Kidney epithelial cell (primary cell): ENCODE data around the gene DYRK4. TPM values are rescaled to one million over a fixed set of nuclear protein-coding genes. Genes with fewer than 3 reads are reported as not detected.
A peak's percentile ranks its signal among the peaks of the same experiment; 100 is the strongest.

Experiments used
- DNase-seq: peaks from one replicate; pipeline ENCODE4 v3.0.0-alpha.2; 2010; ENCODE audit warnings: low read depth
- H3K27me3 ChIP-seq: 2 replicates; pipeline ENCODE4 v1.6.0; 2011; ENCODE audit warnings: low read length; ENCODE audit not compliant: control insufficient read depth, insufficient read depth
- H3K36me3 ChIP-seq: 2 replicates; pipeline ENCODE4 v1.5.1; 2011; ENCODE audit warnings: low read length; ENCODE audit not compliant: control insufficient read depth, insufficient read depth
- H3K4me3 ChIP-seq: 2 replicates; pipeline ENCODE4 v1.5.1; 2011; ENCODE audit warnings: low read depth, mild to moderate bottlenecking, control low read depth, low read length
- CTCF ChIP-seq: IDR thresholded peaks from 2 replicates; pipeline ENCODE4 v1.5.1; 2011; ENCODE audit warnings: mild to moderate bottlenecking, moderate library complexity, low read length, control low read depth, inconsistent platforms; ENCODE audit not compliant: insufficient read depth, poor library complexity, severe bottlenecking
- total RNA-seq: library from RNA; depleted of rRNA; stranded (reverse); fragments of >200 nt; gene quantifications from 2 replicates; pipeline ENCODE4 v1.2.3, GENCODE V29; 2015

DYRK4 gene
- total RNA-seq, 1 donor from 2014 or later, result 60.3 TPM

- no peak for TF ChIP-seq CTCF
- no peaks in the 10 kb centered on the region for H3K27me3 ChIP-seq
- DNase-seq, result peak; percentile 56
- no peaks in the 10 kb centered on the region for H3K36me3 ChIP-seq
- H3K4me3 ChIP-seq, result peak within 1 kb of the TSS; percentile 82
Observed at GRCh38 chr12:4648501-4649357, 86.7 kb downstream of the DYRK4 start, which contains the start of the genes AKAP3 and NDUFA9. Gene AKAP3, minus strand, starts transcription at chr12:4649051. Its CDS starts 10,855 bp downstream, at chr12:4638196. Gene NDUFA9, plus strand, starts transcription at chr12:4649114. Its CDS starts 13 bp downstream, at chr12:4649127.

GRCh38 chr12:4649358-4649661 lies 87.3 kb downstream of the DYRK4 start:
- Histone ChIP-seq H3K36me3 (peaks cover 1% of the 10 kb centered on the region), H3K27me3 (no peaks in the 10 kb centered on the region), H3K4me3 (peak overlapping the region; percentile 82)
- TF ChIP-seq CTCF, result no peak
- no peak for DNase-seq

GRCh38 chr12:4653257-4653656 lies 91.2 kb downstream of the DYRK4 start:
- no peak for TF ChIP-seq CTCF

GRCh38 chr12:4653691-4654090 lies 91.7 kb downstream of the DYRK4 start:
- peaks cover 1% of the 10 kb centered on the region for H3K36me3 ChIP-seq
- no peak overlapping the region for H3K4me3 ChIP-seq
- DNase-seq, result no peak
- H3K27me3 ChIP-seq, result no peaks in the 10 kb centered on the region
- no peak for TF ChIP-seq CTCF

More at GRCh38 chr12:4653257-4653656, 91.2 kb downstream of the DYRK4 start:
- Histone ChIP-seq H3K36me3 (peaks cover 1% of the 10 kb centered on the region), H3K4me3 (no peak overlapping the region), H3K27me3 (no peaks in the 10 kb centered on the region)
- DNase-seq, result no peak

Other genes with a start within 250 kb of the DYRK4 start
- 17.3 and 18.3 TPM in 2 replicates for gene TIGAR, start 241.0 kb upstream of the DYRK4 start, total RNA-seq
- not detected in 2 replicates for gene FGF23, start 182.5 kb upstream of the DYRK4 start, total RNA-seq
- gene FGF6, start 116.4 kb upstream of the DYRK4 start, total RNA-seq, result not detected in 2 replicates
- 8.7 and 9.3 TPM in 2 replicates for gene RAD51AP1, start 23.3 kb upstream of the DYRK4 start, total RNA-seq
- gene AKAP3, start 86.8 kb downstream of the DYRK4 start, total RNA-seq, result 4.0 and 6.6 TPM in 2 replicates
- 66.0 and 73.7 TPM in 2 replicates for gene NDUFA9, start 86.9 kb downstream of the DYRK4 start, total RNA-seq
- gene GALNT8, start 158.2 kb downstream of the DYRK4 start, total RNA-seq, result 0.55 and 1.4 TPM in 2 replicates